Stimulated activated memory B cell treated with anti-CD40 and anti-IgM and Interleukin-4, amounts not matched to agents 10 μg/mL and 1 μg/mL and 100 μg/mL, for 72 hours (primary cell): Measurements from ENCODE around the gene DACH1.

Experiments
- ATAC-seq: fragments of 150-1000 bp; cut with Tn5 transposase; 2 replicates; pipeline ENCODE4 v1.10.0; 2021
- H3K27ac Mint-ChIP-seq: one replicate; pipeline ENCODE4 v1.8.0; 2022; ENCODE audit warnings: mild to moderate bottlenecking, mixed read lengths
- H3K27me3 Mint-ChIP-seq: one replicate; pipeline ENCODE4 v1.8.0; 2022; ENCODE audit warnings: mixed read lengths
- H3K36me3 Mint-ChIP-seq: one replicate; pipeline ENCODE4 v1.8.0; 2022; ENCODE audit warnings: mixed read lengths
- H3K4me1 Mint-ChIP-seq: one replicate; pipeline ENCODE4 v1.8.0; 2022; ENCODE audit warnings: mixed read lengths
- H3K4me3 Mint-ChIP-seq: one replicate; pipeline ENCODE4 v1.8.0; 2022; ENCODE audit warnings: mild to moderate bottlenecking, moderate library complexity, mixed read lengths
- H3K9me3 Mint-ChIP-seq: one replicate; pipeline ENCODE4 v1.8.0; 2022; ENCODE audit warnings: mixed read lengths

The DACH1 gene

DNA sequence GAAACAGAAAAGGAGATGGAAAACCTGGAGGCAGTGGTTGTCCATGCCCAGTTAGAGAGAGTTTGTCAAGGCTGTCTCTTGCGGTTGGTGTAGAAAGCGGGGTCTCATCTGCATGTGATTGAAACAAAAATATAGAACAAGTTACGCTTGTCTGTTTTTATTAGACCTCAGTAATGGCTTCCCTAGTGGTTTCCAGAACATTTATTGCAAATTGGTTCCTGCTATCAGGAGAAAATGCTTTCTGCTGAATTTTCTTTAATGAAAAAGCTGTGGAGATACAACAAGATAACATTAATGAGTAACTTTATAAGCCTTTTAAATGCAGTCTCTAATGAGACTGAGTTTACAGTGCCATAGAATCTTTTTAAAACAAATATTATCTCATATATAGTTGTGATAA, 378.0 kb downstream of the DACH1 start:
- no peaks in the 10 kb centered on the region for H3K36me3 Mint-ChIP-seq
- ATAC-seq, result no peak
- no peaks in the 10 kb centered on the region for H3K9me3 Mint-ChIP-seq
- no peaks in the 10 kb centered on the region for H3K27me3 Mint-ChIP-seq
- no peak overlapping the region for H3K4me3 Mint-ChIP-seq
- H3K4me1 Mint-ChIP-seq, result no peaks in the 10 kb centered on the region
- no peak overlapping the region for H3K27ac Mint-ChIP-seq

DNA sequence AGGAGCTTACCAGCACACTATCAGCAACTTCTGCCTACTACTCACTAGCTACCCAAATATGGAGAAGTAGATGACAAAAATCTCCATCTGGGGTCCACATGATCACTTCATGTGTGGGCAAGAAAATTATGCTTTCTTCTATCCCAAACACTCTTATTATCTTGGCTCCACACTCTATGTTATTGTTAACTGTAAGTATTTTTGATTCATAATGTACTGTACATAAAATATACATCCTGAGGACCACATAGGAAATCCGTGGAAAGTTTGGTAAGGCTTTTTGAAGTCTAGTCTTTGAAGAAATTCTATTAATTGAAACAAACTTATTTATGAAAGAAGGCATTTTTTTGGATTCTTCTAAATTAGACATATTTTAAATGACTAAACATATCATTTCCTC, 378.8 kb downstream of the DACH1 start:
- Mint-ChIP-seq H3K27ac (no peak overlapping the region), H3K36me3 (no peaks in the 10 kb centered on the region), H3K27me3 (no peaks in the 10 kb centered on the region)

DNA sequence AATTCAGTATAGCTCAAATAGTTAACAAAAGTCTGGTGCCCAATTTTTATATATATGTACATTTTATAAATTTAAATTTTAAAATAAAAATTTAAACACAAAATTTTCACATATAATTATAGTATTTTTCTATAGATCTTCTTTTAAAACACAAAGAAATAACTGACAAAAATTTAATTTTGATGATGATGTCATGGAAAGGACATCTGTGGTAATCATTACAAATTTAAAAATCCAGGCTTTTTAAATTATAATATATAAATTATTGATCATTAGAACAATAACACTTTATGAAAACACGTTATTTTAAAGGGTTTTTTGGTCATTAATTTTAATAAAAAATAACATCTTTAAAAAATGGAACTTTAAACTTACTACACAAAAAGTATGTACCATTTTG, 381.1 kb downstream of the DACH1 start:
- Mint-ChIP-seq H3K9me3 (no peaks in the 10 kb centered on the region), H3K4me1 (no peaks in the 10 kb centered on the region), H3K36me3 (no peaks in the 10 kb centered on the region), H3K4me3 (no peak overlapping the region), H3K27ac (no peak overlapping the region), H3K27me3 (no peaks in the 10 kb centered on the region)
- no peak for ATAC-seq

More for the DNA sequence above, 378.8 kb downstream of the DACH1 start:
- no peak for ATAC-seq
- Mint-ChIP-seq H3K4me1 (no peaks in the 10 kb centered on the region), H3K4me3 (no peak overlapping the region), H3K9me3 (no peaks in the 10 kb centered on the region)

DNA sequence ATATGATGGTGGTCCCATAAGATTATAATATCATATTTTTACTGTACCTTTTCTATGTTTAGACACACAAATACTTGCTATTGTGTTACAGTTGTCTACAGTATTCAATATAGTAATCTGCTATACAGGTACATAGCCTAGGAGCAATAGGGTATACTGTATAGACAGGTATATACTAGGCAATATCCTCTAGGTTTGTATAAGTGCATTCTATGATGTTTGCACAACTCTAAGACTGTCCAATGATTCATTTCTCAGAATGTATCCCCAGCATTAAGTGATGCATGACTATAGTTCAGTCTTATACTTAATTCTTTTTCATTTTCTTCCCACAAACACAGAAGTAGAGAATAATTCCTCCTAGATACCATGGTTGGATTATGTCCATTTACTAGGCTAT, 383.3 kb downstream of the DACH1 start:
- Mint-ChIP-seq H3K4me1 (no peaks in the 10 kb centered on the region), H3K27me3 (no peaks in the 10 kb centered on the region), H3K9me3 (peaks cover 2% of the 10 kb centered on the region), H3K4me3 (no peak overlapping the region), H3K27ac (no peak overlapping the region), H3K36me3 (no peaks in the 10 kb centered on the region)
- ATAC-seq, result no peak

DNA sequence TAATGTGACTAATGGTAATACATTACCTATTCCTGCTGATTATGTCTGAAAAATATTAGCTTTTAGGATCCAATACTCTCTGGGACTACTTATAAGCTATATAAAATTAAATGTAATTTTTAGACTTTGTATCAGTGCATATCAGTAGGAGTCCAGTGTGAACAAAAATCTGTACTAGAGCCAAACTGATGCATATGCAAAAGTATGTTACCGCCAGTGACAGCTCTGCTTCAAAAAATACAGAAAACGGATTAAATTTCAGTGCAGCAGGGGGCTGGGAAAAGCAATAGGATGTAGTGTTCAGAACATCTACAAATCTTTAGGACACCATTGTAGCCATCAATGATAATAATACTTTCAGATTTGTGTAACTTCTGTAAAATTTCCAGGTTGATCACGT, 385.5 kb downstream of the DACH1 start:
- H3K27ac Mint-ChIP-seq, result no peak overlapping the region
- H3K36me3 Mint-ChIP-seq, result no peaks in the 10 kb centered on the region
- H3K4me3 Mint-ChIP-seq, result no peak overlapping the region
- H3K9me3 Mint-ChIP-seq, result peaks cover 2% of the 10 kb centered on the region
- H3K27me3 Mint-ChIP-seq, result no peaks in the 10 kb centered on the region
- H3K4me1 Mint-ChIP-seq, result no peaks in the 10 kb centered on the region
- ATAC-seq, result no peak

DNA sequence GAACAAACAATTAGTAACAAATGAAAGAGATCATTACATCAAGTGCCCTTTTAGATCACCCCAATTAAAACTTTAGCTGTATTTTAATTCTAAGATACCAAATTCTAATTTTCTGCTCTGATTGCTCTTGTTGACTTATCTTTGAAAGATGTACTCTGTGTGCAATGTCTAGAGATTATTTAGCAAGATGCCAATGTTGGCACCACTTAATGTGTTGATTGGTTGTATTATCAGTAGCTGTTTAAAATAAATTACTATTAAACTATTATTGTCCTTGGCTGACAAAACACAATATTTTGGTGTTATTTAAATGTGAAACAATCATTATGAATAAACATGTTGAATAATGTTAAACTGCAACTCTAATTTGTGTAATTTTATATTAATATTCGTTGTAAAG, 386.0 kb downstream of the DACH1 start:
- Mint-ChIP-seq H3K9me3 (peaks cover 2% of the 10 kb centered on the region), H3K27me3 (no peaks in the 10 kb centered on the region), H3K4me3 (no peak overlapping the region), H3K4me1 (no peaks in the 10 kb centered on the region), H3K27ac (no peak overlapping the region), H3K36me3 (no peaks in the 10 kb centered on the region)
- ATAC-seq, result no peak

DNA sequence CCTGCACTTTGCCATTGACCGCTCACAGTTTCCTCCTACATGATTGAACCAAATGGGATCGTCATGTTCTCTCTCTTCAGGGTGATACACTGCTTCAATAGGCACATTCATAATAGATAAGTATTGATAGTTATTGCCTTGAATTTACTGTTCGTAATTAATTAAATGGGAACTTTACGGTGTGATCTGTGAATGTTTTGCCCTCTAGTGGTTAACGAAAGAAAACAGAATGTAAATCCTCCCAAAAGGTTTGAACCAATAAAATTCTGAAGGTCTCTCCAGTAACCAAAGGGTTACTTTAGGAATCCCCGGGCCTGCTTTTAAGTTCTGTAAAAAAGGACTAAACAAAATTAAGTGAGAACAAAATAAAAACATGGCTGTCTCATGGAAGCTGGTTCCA, 389.3 kb downstream of the DACH1 start:
- H3K9me3 Mint-ChIP-seq, result peaks cover 2% of the 10 kb centered on the region
- no peak overlapping the region for H3K27ac Mint-ChIP-seq
- no peak for ATAC-seq
- H3K27me3 Mint-ChIP-seq, result no peaks in the 10 kb centered on the region
- no peaks in the 10 kb centered on the region for H3K36me3 Mint-ChIP-seq
- no peaks in the 10 kb centered on the region for H3K4me1 Mint-ChIP-seq
- H3K4me3 Mint-ChIP-seq, result no peak overlapping the region

DNA sequence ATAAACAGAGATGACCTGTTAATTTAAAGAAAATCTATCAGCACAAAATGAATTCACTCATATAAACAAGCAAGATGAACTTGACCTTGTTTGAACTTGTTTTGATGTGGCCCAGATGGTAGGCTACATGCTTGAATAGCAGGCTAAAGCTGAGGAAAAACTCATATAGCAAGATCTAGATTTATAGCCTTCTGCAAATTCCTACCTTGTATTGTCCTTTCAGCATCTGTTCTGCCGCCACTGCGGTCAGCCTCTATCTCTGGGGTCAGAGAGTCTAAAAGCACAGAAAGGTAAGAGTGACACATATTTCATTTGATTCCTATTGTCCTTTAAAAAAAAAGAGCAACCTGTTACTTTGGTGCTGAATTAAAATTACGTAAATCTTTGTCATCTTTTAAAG, 392.1 kb downstream of the DACH1 start:
- Mint-ChIP-seq H3K9me3 (peaks cover 7% of the 10 kb centered on the region), H3K4me3 (no peak overlapping the region), H3K27ac (no peak overlapping the region), H3K36me3 (no peaks in the 10 kb centered on the region), H3K4me1 (no peaks in the 10 kb centered on the region), H3K27me3 (no peaks in the 10 kb centered on the region)
- no peak for ATAC-seq

DNA sequence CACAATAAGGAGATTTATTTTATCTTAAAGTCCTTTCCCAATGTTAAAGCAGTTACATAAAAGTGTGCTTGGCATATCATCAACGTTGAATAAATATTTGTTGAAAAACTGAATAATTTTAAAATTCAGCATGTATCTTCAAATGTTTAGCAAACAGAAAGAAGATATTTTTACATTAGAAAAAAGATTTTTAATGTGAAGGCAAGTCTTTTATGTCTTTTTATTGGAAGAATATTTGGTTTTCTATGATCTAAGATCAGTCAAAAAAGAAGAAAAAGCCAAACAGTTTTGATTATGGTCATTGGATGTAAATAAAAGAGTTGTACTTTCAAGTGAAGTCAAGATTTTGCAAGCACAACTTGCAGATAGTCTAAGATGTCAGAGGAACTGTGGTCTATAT, 397.4 kb downstream of the DACH1 start:
- Mint-ChIP-seq H3K27me3 (no peaks in the 10 kb centered on the region), H3K27ac (no peak overlapping the region), H3K9me3 (peaks cover 5% of the 10 kb centered on the region), H3K4me1 (no peaks in the 10 kb centered on the region), H3K36me3 (no peaks in the 10 kb centered on the region), H3K4me3 (no peak overlapping the region)
- no peak for ATAC-seq

DNA sequence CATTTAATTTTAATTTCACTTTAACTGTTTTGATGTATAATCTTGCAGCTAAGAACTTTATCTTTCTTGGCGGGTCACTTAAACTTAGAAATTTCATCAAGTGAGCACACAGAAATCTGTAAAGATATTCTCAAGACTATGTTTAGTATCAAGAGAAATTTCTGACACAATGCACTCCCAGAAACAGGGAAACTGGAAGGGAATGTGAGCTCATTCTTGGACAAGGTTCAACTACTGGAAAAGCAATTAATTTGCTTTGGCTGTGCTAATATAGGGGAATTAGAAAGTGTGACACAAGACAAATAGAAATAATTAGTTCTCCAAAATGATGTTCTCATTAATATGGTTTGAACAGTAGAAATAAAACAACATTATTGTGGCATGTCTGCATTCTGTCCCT, 402.3 kb downstream of the DACH1 start:
- ATAC-seq, result no peak
- no peaks in the 10 kb centered on the region for H3K36me3 Mint-ChIP-seq
- no peak overlapping the region for H3K4me3 Mint-ChIP-seq
- H3K27ac Mint-ChIP-seq, result no peak overlapping the region
- no peaks in the 10 kb centered on the region for H3K9me3 Mint-ChIP-seq
- H3K4me1 Mint-ChIP-seq, result no peaks in the 10 kb centered on the region
- H3K27me3 Mint-ChIP-seq, result no peaks in the 10 kb centered on the region

DNA sequence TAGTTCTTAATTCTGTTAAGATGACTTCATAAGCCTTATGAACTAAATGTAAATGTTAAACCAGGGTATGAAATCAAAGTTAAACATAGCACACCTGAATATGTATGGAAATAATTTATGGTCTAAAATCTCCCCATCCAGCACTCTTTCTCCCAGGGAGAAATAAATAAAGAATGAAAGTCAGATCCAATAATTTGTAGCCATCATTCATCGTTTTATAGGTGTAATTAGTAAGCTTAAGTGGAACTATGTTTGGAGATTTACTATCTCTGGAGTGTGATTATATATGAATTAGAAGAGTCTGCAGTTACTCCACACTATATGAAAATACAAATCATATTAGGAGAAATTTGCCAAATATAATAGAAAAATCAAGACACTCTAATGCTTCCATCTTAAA, 405.1 kb downstream of the DACH1 start:
- ATAC-seq, result no peak
- no peak overlapping the region for H3K4me3 Mint-ChIP-seq
- H3K9me3 Mint-ChIP-seq, result no peaks in the 10 kb centered on the region
- H3K36me3 Mint-ChIP-seq, result no peaks in the 10 kb centered on the region
- H3K4me1 Mint-ChIP-seq, result no peaks in the 10 kb centered on the region
- H3K27ac Mint-ChIP-seq, result no peak overlapping the region
- no peaks in the 10 kb centered on the region for H3K27me3 Mint-ChIP-seq

DNA sequence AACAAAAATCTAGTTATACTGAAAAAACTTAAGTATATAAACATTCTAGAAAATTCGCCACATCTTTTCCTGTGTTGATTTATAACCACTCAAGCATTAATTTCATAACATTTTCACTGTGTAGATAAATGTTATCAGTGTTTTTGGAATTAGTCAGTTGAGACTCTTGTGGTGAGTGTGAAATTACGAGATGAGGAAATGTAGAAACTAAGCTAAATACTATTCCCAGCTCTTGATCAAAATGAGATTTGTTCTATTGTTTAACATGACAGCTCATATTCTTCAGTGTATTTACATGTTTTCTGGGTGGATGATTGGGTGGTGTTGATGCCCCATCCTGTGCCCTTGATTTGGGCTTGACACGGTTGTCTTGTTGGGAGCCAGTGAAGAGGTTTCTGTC, 406.8 kb downstream of the DACH1 start:
- no peaks in the 10 kb centered on the region for H3K9me3 Mint-ChIP-seq
- H3K36me3 Mint-ChIP-seq, result no peaks in the 10 kb centered on the region
- H3K27ac Mint-ChIP-seq, result no peak overlapping the region
- no peaks in the 10 kb centered on the region for H3K27me3 Mint-ChIP-seq
- no peak overlapping the region for H3K4me3 Mint-ChIP-seq
- no peaks in the 10 kb centered on the region for H3K4me1 Mint-ChIP-seq
- ATAC-seq, result no peak

DNA sequence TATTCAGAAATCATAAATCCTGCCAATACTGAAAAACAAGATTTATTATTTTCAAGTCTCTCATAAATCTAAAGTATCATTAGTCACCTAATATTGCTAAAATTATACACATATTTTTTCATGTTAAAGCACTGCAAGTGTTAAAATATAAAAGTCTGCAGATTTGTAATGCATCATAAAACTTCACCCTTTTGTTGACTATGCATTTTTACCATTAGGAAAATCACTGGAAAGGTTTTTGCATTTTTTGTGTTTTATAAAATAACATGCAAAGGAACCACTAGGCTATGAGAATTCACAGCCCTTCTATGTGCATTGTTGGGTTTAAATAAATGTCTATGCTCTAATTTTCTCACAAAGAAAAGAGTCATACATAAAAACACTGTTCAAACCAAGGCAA, 407.3 kb downstream of the DACH1 start:
- no peaks in the 10 kb centered on the region for H3K27me3 Mint-ChIP-seq
- ATAC-seq, result no peak
- H3K36me3 Mint-ChIP-seq, result no peaks in the 10 kb centered on the region
- no peaks in the 10 kb centered on the region for H3K9me3 Mint-ChIP-seq
- no peak overlapping the region for H3K4me3 Mint-ChIP-seq
- H3K27ac Mint-ChIP-seq, result no peak overlapping the region
- no peaks in the 10 kb centered on the region for H3K4me1 Mint-ChIP-seq

DNA sequence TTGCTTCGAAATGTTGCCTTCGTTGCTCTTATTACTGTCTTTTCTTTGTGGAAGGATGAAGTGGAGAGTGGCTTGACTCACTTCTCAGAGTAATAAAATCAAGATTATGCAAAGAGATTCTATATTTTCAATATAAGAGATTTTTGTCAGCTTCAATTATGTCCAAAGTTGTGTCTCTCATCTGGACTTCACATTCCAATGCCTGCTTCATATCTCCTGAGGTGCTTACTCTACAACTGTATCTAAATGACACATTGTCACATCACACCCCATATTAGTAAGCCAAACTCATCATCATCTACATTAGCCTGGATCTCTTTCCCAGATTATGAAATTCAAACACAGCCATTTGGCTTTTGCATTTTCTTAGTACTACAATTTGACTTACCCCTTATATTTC, 409.4 kb downstream of the DACH1 start:
- no peak overlapping the region for H3K27ac Mint-ChIP-seq
- H3K4me3 Mint-ChIP-seq, result no peak overlapping the region
- no peaks in the 10 kb centered on the region for H3K4me1 Mint-ChIP-seq
- no peaks in the 10 kb centered on the region for H3K27me3 Mint-ChIP-seq
- H3K9me3 Mint-ChIP-seq, result no peaks in the 10 kb centered on the region
- ATAC-seq, result no peak
- no peaks in the 10 kb centered on the region for H3K36me3 Mint-ChIP-seq

DNA sequence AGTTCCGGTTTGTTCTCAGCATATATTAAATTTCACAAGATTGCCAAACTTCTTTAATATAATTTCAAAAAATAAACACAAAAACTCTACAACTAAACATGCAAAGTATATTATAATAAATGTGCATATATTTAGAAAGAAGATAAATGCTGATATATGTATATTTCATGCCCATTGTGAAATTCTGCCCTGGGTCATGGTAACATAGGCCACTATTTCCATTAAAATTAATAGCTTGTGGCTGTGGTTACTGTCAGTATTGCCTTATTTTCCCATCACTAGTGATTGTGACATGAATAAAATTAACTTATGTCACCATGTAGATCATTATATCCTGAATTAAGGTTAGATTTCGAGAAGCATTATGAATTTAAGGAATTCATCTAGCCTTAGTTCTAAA, 410.9 kb downstream of the DACH1 start:
- Mint-ChIP-seq H3K27ac (no peak overlapping the region), H3K4me1 (no peaks in the 10 kb centered on the region), H3K36me3 (no peaks in the 10 kb centered on the region), H3K27me3 (no peaks in the 10 kb centered on the region), H3K4me3 (no peak overlapping the region), H3K9me3 (peaks cover 3% of the 10 kb centered on the region)
- ATAC-seq, result no peak

DNA sequence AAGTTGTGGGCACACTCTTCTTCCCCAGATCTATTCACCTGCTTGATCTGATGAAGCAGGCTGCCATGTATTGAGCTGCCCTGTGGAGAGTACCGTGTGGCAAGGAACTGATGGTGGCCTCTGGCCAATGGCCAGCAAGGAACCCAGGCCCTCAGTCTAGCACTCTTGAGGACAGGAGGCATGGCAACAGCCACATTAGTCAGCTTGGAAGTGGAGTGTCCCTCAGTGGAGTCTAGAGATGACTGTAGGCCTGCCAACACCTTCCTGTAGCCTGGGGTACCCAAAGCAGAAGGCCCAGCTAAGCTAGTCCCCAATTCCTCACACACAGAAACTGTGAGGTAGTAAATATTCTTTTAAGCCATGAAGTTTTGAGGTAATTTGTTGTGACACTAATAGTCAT, 412.5 kb downstream of the DACH1 start:
- peak; percentile 53 for ATAC-seq
- H3K36me3 Mint-ChIP-seq, result no peaks in the 10 kb centered on the region
- H3K27me3 Mint-ChIP-seq, result no peaks in the 10 kb centered on the region
- H3K9me3 Mint-ChIP-seq, result peaks cover 5% of the 10 kb centered on the region
- no peaks in the 10 kb centered on the region for H3K4me1 Mint-ChIP-seq
- no peak overlapping the region for H3K27ac Mint-ChIP-seq
- H3K4me3 Mint-ChIP-seq, result no peak overlapping the region

DNA sequence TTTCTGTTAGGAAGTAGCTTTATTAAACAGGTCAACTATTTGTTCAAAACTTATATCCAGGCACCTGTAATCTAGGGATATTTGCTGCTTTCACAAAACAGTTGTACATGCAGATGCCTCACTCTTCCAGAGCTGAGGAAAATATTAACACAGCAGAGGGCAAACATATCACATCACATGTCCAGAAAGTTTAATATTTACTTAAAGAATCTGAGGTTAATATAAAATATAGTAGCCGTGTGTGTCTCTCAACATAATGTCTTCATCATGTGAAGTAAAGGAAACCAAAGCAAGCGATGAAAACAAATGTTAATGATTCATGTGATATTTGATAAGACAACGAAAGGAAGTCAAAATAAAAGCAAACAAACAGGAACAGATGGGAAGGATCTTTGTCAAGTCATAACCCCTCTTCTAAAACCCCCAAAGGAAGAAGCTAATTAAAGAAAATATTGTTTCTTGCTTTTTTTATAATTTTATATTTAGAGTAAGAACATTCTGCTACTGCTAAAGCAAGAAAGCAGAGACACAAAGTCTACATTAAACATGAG, 418.8 kb downstream of the DACH1 start:
- Mint-ChIP-seq H3K36me3 (no peaks in the 10 kb centered on the region), H3K4me3 (no peak overlapping the region), H3K4me1 (no peaks in the 10 kb centered on the region), H3K9me3 (peaks cover 5% of the 10 kb centered on the region), H3K27me3 (no peaks in the 10 kb centered on the region), H3K27ac (no peak overlapping the region)
- no peak for ATAC-seq
